ENCODE results near the gene IL6ST. TPM values are rescaled to one million over a fixed set of nuclear protein-coding genes. Genes with fewer than 3 reads are reported as not detected.
"Not testable (repeated sequence)": the region's sequence is repeated elsewhere in the genome, so short reads cannot be mapped to it uniquely, and the experiment has no call there.

The IL6ST gene
- total RNA-seq, 2 experiments from 2014 or later = 93.4 to 103 TPM

GRCh38 chr5:56019306-56020272, 24.8 kb upstream of the IL6ST start:
- intact Hi-C loops (cut with micrococcal nuclease) = loop anchor here (10.0 kb wide), 1 partner anchor 655 kb away; no protein-coding TSS in a partner anchor
- CTCF ChIA-PET = no interaction called here
- peaks cover 27% of the 10 kb centered on the region for H3K4me1 Mint-ChIP-seq (ENCODE audit: low read depth)

GRCh38 chr5:56018832-56019231, 24.1 kb upstream of the IL6ST start:
- intact Hi-C loops (cut with micrococcal nuclease) = no loop called here
- no peak for DNase-seq
- Mint-ChIP-seq H3K4me3 (no peak overlapping the region), H3K4me1 (ENCODE audit: low read depth) (peaks cover 23% of the 10 kb centered on the region), H3K9me3 (peaks cover 9% of the 10 kb centered on the region), H3K36me3 (ENCODE audit: low read depth) (peaks cover 7% of the 10 kb centered on the region), H3K27ac (no peak overlapping the region), H3K27me3 (ENCODE audit: low read depth) (no peaks in the 10 kb centered on the region)
- CTCF ChIA-PET = interaction anchor here (1.1 kb wide), 1 partner anchor 36 kb away, joined by 3 read pairs; no protein-coding TSS in a partner anchor

More at GRCh38 chr5:56019306-56020272, 24.8 kb upstream of the IL6ST start:
- Mint-ChIP-seq H3K4me3 (no peak overlapping the region), H3K36me3 (ENCODE audit: low read depth) (peaks cover 7% of the 10 kb centered on the region), H3K27ac (peak overlapping the region; percentile 44), H3K9me3 (peaks cover 9% of the 10 kb centered on the region), H3K27me3 (ENCODE audit: low read depth) (no peaks in the 10 kb centered on the region)
- no peak for DNase-seq

- CTCF ChIA-PET; H3K27me3 Mint-ChIP-seq (ENCODE audit: low read depth); H3K27ac Mint-ChIP-seq; DNase-seq; H3K4me3 Mint-ChIP-seq; H3K36me3 Mint-ChIP-seq (ENCODE audit: low read depth); H3K9me3 Mint-ChIP-seq: not testable (repeated sequence)
- intact Hi-C loops (cut with micrococcal nuclease) = loop anchor here (5.0 kb wide), 1 partner anchor 147 kb away; no protein-coding TSS in a partner anchor
- peaks cover 43% of the 10 kb centered on the region for H3K4me1 Mint-ChIP-seq (ENCODE audit: low read depth)
Observed at GRCh38 chr5:56014701-56015100, 19.9 kb upstream of the IL6ST start.

GRCh38 chr5:56013939-56014338, 19.2 kb upstream of the IL6ST start:
- H3K9me3 Mint-ChIP-seq; H3K36me3 Mint-ChIP-seq (ENCODE audit: low read depth); DNase-seq; H3K27me3 Mint-ChIP-seq (ENCODE audit: low read depth); H3K4me3 Mint-ChIP-seq; H3K27ac Mint-ChIP-seq; CTCF ChIA-PET: not testable (repeated sequence)
- intact Hi-C loops (cut with micrococcal nuclease) = loop anchor here (2.0 to 5.0 kb wide), 2 partner anchors 37 to 147 kb away; no protein-coding TSS in a partner anchor
- H3K4me1 Mint-ChIP-seq (ENCODE audit: low read depth) = peaks cover 40% of the 10 kb centered on the region

- H3K4me1 Mint-ChIP-seq (ENCODE audit: low read depth) = peaks cover 41% of the 10 kb centered on the region
- peak overlapping the region; percentile 77 for H3K27ac Mint-ChIP-seq
- H3K4me3 Mint-ChIP-seq = peak overlapping the region; percentile 33
- H3K9me3 Mint-ChIP-seq = peaks cover 9% of the 10 kb centered on the region
- CTCF ChIA-PET = interaction anchor here (0.6 to 1.9 kb wide), 8 partner anchors 11 to 189 kb away, joined by 3 to 5 read pairs (median 4); partner anchors contain the start of gene IL6ST
- H3K27me3 Mint-ChIP-seq (ENCODE audit: low read depth) = no peaks in the 10 kb centered on the region
- intact Hi-C loops (cut with micrococcal nuclease) = loop anchor here (1.0 to 5.0 kb wide), 7 partner anchors 14 to 145 kb away; no protein-coding TSS in a partner anchor
- peak; percentile 66 for DNase-seq
- H3K36me3 Mint-ChIP-seq (ENCODE audit: low read depth) = peaks cover 7% of the 10 kb centered on the region
Observed at GRCh38 chr5:56012281-56012963, 17.7 kb upstream of the IL6ST start.

GRCh38 chr5:56011835-56012234, 17.1 kb upstream of the IL6ST start:
- Mint-ChIP-seq H3K27ac (peak overlapping the region; percentile 77), H3K9me3 (peaks cover 9% of the 10 kb centered on the region), H3K36me3 (ENCODE audit: low read depth) (peaks cover 7% of the 10 kb centered on the region), H3K27me3 (ENCODE audit: low read depth) (no peaks in the 10 kb centered on the region), H3K4me1 (ENCODE audit: low read depth) (peaks cover 42% of the 10 kb centered on the region), H3K4me3 (peak overlapping the region; percentile 33)
- peak; percentile 65 for DNase-seq
- intact Hi-C loops (cut with micrococcal nuclease) = loop anchor here (1.0 to 5.0 kb wide), 7 partner anchors 14 to 145 kb away; no protein-coding TSS in a partner anchor
- CTCF ChIA-PET = interaction anchor here (0.6 to 1.9 kb wide), 5 partner anchors 11 to 46 kb away, joined by 3 to 5 read pairs (median 4); partner anchors contain the start of gene IL6ST

GRCh38 chr5:56010431-56010830, 15.7 kb upstream of the IL6ST start:
- CTCF ChIA-PET = interaction anchor here (0.7 to 1.9 kb wide), 3 partner anchors 9 to 191 kb away, joined by 3 to 4 read pairs (median 4); no protein-coding TSS in a partner anchor
- Mint-ChIP-seq H3K27me3 (ENCODE audit: low read depth) (no peaks in the 10 kb centered on the region), H3K36me3 (ENCODE audit: low read depth) (no peaks in the 10 kb centered on the region), H3K27ac (no peak overlapping the region), H3K9me3 (no peaks in the 10 kb centered on the region), H3K4me1 (ENCODE audit: low read depth) (peaks cover 49% of the 10 kb centered on the region), H3K4me3 (no peak overlapping the region)
- no peak for DNase-seq
- intact Hi-C loops (cut with micrococcal nuclease) = loop anchor here (5.0 kb wide), 1 partner anchor 143 kb away; no protein-coding TSS in a partner anchor

- H3K27ac Mint-ChIP-seq = peak overlapping the region; percentile 15
Observed at GRCh38 chr5:56006600-56006999, 11.8 kb upstream of the IL6ST start.

GRCh38 chr5:56006094-56006493, 11.3 kb upstream of the IL6ST start:
- peak overlapping the region; percentile 15 for H3K27ac Mint-ChIP-seq
- intact Hi-C loops (cut with micrococcal nuclease) = no loop called here
- H3K36me3 Mint-ChIP-seq (ENCODE audit: low read depth) = peaks cover 2% of the 10 kb centered on the region
- no peak overlapping the region for H3K4me3 Mint-ChIP-seq
- no peaks in the 10 kb centered on the region for H3K27me3 Mint-ChIP-seq (ENCODE audit: low read depth)
- CTCF ChIA-PET = no interaction called here
- peaks cover 40% of the 10 kb centered on the region for H3K4me1 Mint-ChIP-seq (ENCODE audit: low read depth)
- H3K9me3 Mint-ChIP-seq = peaks cover 5% of the 10 kb centered on the region
- no peak for DNase-seq

More at GRCh38 chr5:56006600-56006999, 11.8 kb upstream of the IL6ST start:
- Mint-ChIP-seq H3K4me3 (peak overlapping the region; percentile 5), H3K36me3 (ENCODE audit: low read depth) (peaks cover 2% of the 10 kb centered on the region), H3K27me3 (ENCODE audit: low read depth) (no peaks in the 10 kb centered on the region), H3K9me3 (peaks cover 5% of the 10 kb centered on the region), H3K4me1 (ENCODE audit: low read depth) (peaks cover 44% of the 10 kb centered on the region)
- CTCF ChIA-PET = no interaction called here
- intact Hi-C loops (cut with micrococcal nuclease) = no loop called here
- DNase-seq = no peak

GRCh38 chr5:56004874-56005273, 10.1 kb upstream of the IL6ST start:
- Mint-ChIP-seq H3K36me3 (ENCODE audit: low read depth) (peaks cover 2% of the 10 kb centered on the region), H3K4me3 (no peak overlapping the region), H3K27me3 (ENCODE audit: low read depth) (no peaks in the 10 kb centered on the region), H3K9me3 (peaks cover 5% of the 10 kb centered on the region), H3K4me1 (ENCODE audit: low read depth) (peaks cover 33% of the 10 kb centered on the region), H3K27ac (no peak overlapping the region)
- CTCF ChIA-PET = no interaction called here
- no peak for DNase-seq
- intact Hi-C loops (cut with micrococcal nuclease) = no loop called here

- Mint-ChIP-seq H3K27ac (no peak overlapping the region), H3K4me3 (no peak overlapping the region)
- CTCF ChIA-PET = interaction anchor here (0.6 kb wide), 1 partner anchor 165 kb away, joined by 3 read pairs; no protein-coding TSS in a partner anchor
Observed at GRCh38 chr5:56003679-56004078, 8.9 kb upstream of the IL6ST start.

GRCh38 chr5:56003179-56003578, 8.4 kb upstream of the IL6ST start:
- Mint-ChIP-seq H3K27ac (no peak overlapping the region), H3K36me3 (ENCODE audit: low read depth) (peaks cover 2% of the 10 kb centered on the region), H3K4me1 (ENCODE audit: low read depth) (peaks cover 32% of the 10 kb centered on the region), H3K9me3 (peaks cover 5% of the 10 kb centered on the region), H3K27me3 (ENCODE audit: low read depth) (no peaks in the 10 kb centered on the region), H3K4me3 (no peak overlapping the region)
- DNase-seq = no peak
- intact Hi-C loops (cut with micrococcal nuclease) = no loop called here
- CTCF ChIA-PET = interaction anchor here (1.5 kb wide), 1 partner anchor 18 kb away, joined by 6 read pairs; no protein-coding TSS in a partner anchor

More at GRCh38 chr5:56003679-56004078, 8.9 kb upstream of the IL6ST start:
- Mint-ChIP-seq H3K36me3 (ENCODE audit: low read depth) (peaks cover 2% of the 10 kb centered on the region), H3K9me3 (peaks cover 5% of the 10 kb centered on the region), H3K4me1 (ENCODE audit: low read depth) (peaks cover 28% of the 10 kb centered on the region), H3K27me3 (ENCODE audit: low read depth) (no peaks in the 10 kb centered on the region)
- intact Hi-C loops (cut with micrococcal nuclease) = no loop called here
- DNase-seq = no peak
